Measurements from ENCODE around the gene KRT74.
A peak's percentile ranks its signal among the peaks of the same experiment; 100 is the strongest.
"Not testable (repeated sequence)": the region's sequence is repeated elsewhere in the genome, so short reads cannot be mapped to it uniquely, and the experiment has no call there.

The KRT74 gene

DNA sequence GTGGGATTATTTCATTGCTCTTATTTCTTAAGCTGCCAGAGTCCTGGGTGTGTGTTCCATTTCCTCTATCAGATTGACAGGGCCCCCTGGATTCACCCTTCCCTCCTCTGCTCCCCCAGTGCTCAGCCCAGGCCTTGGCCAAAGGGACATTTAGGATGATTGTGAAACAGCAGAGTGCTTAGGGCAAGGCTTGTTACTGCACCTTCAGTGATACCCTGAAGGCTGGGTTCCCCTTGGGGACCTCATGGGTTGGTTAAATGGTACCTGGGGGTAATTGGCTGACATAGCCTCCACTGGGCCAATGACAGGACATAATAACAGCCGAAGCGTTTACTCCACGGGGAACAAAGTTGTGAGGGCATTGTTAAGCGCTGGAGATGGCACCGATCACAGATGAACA, 28.9 kb upstream of the KRT74 start:
- no peak for DNase-seq

- no peak for DNase-seq
Observed at GRCh38 chr12:52601671-52602070, 28.0 kb upstream of the KRT74 start.

DNA sequence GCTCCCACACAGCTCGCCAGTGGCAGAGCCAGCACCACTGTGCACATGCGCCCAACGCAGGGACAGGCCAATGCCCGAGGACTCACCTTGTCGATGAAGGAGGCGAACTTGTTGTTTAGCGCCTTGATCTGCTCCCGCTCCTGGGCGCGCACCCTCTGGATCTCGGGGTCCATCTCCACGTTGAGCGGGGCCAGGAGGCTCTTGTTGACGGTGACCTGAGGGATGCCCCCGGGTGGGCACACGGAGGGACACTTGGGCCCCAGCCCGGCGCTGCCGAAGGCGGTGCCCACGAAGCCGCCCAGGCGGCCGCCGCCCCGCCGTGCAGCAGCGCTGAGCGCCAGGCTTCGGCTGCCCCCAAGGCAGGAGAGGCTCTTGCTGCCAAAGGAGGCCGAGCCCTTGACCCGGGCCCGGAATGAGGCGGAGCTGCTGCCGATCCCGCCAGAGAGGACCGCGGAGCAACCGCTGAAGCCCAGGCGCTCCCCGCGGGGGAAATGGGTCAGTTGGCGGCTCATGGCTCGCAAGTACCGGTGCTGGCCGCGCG, 27.4 kb upstream of the KRT74 start, which contains the start of gene KRT72:
Gene KRT72 (minus strand): TSS at position 523 of the 541 bp plus-strand sequence. CDS start 11 bp downstream, at position 512.
- DNase-seq, result no peak

DNA sequence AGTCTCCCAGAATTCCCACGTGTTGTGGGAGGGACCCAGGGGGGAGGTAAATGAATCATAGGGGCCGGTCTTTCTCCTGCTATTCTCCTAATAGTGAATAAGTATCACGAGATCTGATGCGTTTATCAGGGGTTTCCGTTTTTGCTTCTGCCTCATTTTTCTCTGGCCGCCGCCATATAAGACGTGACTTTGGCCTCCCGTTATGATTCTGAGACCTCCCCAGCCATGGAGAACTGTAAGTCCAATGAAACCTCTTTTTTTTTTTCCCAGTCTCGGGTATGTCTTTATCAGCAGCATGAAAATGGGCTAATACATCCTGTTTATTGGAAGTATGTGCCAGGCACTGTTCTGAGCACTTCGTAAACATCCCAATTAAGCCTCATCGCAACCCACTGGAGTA, 26.8 kb upstream of the KRT74 start:
- DNase-seq, result no peak

GRCh38 chr12:52600071-52600470, 26.4 kb upstream of the KRT74 start:
- no peak for DNase-seq

- no peak for DNase-seq
Observed at GRCh38 chr12:52598966-52599365, 25.3 kb upstream of the KRT74 start.

DNA sequence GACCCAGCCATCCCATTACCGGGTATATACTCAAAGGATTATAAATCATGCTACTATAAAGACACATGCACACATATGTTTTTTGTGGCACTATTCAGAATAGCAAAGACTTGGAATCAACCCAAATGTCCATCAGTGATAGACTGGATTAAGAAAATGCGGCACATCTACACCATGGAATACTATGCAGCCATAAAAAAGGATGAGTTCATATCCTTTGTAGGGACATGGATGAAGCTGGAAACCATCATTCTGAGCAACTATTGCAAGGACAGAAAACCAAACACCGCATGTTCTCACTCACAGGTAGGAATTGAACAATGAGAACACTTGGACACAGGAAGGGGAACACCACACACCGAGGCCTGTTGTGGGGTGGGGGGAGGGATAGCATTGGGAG, 20.6 kb upstream of the KRT74 start:
- DNase-seq, result not testable (repeated sequence)

- no peak for DNase-seq
Observed at GRCh38 chr12:52591521-52591920, 17.9 kb upstream of the KRT74 start.

- no peak for DNase-seq
Observed at GRCh38 chr12:52590021-52590420, 16.4 kb upstream of the KRT74 start.

GRCh38 chr12:52587563-52587962, 13.9 kb upstream of the KRT74 start:
- no peak for DNase-seq

DNA sequence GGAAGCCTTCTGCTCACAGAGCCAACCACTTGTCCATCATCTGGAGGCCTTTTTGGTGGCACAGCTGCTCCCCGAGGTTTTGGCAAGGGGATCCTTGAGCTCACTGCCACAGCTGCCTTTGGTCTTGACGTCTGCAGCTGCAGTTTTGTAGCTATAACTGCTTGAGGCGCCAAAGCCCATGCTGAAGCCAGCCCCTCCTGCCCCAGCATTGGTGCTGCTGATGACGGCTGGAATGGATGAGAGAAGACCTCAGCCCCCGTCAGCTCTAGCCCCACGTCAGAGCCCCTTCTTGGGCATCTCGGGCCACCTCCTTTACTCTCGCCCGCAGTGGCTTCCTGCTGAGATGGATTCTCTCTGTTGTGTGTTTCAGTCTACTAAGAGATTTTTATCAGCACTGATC, 12.3 kb upstream of the KRT74 start:
- DNase-seq, result peak in 4 of 5 experiments; percentile 9 to 88 (median 70)

GRCh38 chr12:52585066-52585465, 11.4 kb upstream of the KRT74 start:
- DNase-seq, result no peak

GRCh38 chr12:52584156-52584682, 10.6 kb upstream of the KRT74 start:
- no peak for DNase-seq

- DNase-seq, result peak in 4 of 5 experiments; percentile 32 to 57 (median 44)
Observed at GRCh38 chr12:52582971-52583456, 9.4 kb upstream of the KRT74 start.

DNA sequence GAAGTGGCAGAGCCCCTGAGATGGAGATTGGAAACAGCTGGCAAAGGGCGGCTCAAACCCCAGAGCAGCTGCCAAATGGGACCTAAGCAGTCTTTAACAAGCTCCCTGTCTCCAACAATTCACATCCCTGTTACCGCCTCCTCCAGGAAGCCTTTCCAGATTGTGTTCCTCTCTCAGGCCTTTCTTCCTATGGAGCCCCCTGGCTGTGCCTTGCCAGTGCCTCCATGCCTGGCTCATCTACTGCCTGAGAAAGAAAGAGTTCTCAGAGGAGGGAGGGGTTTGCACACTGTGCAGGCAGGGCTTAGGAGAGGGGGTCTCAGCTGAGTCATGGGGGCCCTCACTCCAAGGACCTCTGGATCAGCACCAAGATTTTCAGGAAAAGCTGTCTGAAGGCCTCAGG, 8.8 kb upstream of the KRT74 start:
- no peak for DNase-seq

DNA sequence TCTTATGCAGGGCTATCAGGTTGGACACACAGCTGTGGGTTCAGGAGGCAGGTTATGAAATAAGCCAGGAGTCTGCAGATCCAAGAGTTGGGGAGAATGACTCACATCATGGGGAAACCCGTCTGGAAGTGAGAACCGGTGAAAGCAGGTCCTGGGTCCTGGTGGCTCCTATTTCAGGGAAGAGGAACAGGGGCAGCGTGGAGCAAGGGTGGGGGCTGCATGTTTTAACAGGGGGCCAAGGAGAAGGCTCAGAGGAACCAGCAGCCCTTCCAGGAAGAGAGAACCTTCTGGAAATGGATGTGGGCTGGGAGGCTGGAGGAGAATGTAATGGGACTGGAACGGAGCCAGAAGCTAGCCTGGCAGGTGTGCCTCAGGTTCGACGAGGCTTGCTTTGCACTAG, 7.8 kb upstream of the KRT74 start:
- DNase-seq, result no peak

- no peak for DNase-seq
Observed at GRCh38 chr12:52581066-52581465, 7.4 kb upstream of the KRT74 start.

- DNase-seq, result no peak
Observed at GRCh38 chr12:52580496-52580895, 6.9 kb upstream of the KRT74 start.

GRCh38 chr12:52579468-52580465, 6.1 kb upstream of the KRT74 start:
- DNase-seq, result no peak

GRCh38 chr12:52578469-52578868, 4.8 kb upstream of the KRT74 start:
- no peak for DNase-seq

DNA sequence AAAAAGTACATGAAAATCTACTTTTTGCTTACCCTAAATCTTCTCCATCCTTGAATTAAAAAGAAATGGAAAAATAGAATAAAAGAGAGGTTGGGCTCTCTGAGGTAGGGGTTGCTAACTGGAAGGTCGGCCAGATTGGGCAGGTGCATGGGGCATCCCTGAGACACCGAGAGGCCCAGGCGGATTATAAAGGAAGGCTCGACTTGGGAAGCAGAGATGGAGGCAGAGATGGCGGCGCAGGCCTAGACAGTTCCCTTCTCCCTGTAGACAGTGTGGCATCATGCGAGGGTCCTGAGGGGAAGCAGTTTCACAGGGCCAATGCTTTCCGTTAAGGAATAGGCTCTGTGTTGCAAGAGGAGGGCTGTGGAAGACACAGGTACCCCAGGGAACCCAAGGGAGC, 3.7 kb upstream of the KRT74 start:
- DNase-seq, result no peak

DNA sequence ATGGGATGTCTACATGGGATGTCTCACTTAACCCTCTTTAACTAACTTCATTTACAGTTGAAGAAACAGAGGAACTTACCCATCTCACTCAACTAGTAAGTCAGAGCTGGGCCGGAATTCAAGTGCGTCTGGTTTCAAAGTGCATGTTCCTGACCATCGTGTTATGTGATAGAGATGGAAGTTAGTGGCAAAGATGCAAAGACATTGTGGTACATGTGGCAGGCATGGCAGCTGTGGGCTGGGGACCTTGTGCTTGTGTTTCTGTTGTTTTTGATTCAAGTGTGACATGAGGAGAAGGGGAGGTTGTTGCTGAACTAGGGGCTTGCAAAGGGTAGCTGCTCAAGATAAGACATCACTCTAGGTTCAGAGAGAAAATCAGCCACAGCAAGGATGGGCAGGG, 2.3 kb upstream of the KRT74 start:
- DNase-seq, result no peak

DNA sequence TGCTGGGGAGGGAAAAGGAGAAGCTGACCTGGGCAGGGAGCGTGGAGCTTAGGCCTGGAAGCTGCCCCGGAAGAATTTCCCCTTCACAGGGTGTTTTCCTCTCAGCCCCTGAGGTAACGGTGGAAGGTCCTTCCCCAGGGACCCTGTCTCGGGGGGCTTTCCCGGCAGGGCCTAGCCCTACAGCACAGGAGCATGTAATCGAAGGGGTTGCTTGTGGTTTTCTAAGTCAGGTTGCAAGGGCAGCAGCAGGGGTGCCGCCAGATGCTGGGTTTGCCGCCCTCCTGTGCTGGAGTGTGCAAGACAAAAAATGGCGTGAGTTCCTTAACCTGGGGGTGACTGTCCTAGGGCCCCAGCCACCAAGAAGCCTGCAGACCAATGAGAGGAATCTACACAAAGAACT, 1.6 kb upstream of the KRT74 start:
- DNase-seq, result no peak

DNA sequence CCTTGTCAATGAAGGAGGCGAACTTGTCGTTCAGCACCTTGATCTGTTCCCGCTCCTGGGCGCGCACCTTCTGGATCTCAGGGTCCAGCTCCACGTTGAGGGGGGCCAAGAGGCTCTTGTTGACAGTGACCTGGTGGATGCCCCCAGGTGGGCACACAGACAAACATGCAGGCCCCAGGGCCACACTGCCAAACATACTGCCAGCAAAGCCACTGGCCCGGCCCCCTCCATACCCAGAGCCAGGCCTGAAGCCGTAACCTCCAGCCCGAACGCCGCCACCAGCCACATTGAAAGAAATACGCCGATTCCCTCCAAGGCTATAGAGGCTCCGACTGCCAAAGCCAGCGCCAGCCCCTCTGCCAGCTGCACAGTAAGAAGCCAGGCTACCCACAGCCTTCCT, 337 bp downstream of the KRT74 start:
- DNase-seq, result no peak

All from T-helper 2 cell (primary cell).